HG02885 (cell line): ENCODE measurements around the gene HELQ.
A peak's percentile ranks its signal among the peaks of the same experiment; 100 is the strongest.
"Not testable (repeated sequence)": the region's sequence is repeated elsewhere in the genome, so short reads cannot be mapped to it uniquely, and the experiment has no call there.

ENCODE experiments used
- ATAC-seq: cut with Tn5 transposase; IDR thresholded peaks from one replicate; pipeline ENCODE4 v1.9.1; 2021; ENCODE audit warnings: mild to moderate bottlenecking; ENCODE audit not compliant: unreplicated experiment, poor library complexity

The HELQ gene

DNA sequence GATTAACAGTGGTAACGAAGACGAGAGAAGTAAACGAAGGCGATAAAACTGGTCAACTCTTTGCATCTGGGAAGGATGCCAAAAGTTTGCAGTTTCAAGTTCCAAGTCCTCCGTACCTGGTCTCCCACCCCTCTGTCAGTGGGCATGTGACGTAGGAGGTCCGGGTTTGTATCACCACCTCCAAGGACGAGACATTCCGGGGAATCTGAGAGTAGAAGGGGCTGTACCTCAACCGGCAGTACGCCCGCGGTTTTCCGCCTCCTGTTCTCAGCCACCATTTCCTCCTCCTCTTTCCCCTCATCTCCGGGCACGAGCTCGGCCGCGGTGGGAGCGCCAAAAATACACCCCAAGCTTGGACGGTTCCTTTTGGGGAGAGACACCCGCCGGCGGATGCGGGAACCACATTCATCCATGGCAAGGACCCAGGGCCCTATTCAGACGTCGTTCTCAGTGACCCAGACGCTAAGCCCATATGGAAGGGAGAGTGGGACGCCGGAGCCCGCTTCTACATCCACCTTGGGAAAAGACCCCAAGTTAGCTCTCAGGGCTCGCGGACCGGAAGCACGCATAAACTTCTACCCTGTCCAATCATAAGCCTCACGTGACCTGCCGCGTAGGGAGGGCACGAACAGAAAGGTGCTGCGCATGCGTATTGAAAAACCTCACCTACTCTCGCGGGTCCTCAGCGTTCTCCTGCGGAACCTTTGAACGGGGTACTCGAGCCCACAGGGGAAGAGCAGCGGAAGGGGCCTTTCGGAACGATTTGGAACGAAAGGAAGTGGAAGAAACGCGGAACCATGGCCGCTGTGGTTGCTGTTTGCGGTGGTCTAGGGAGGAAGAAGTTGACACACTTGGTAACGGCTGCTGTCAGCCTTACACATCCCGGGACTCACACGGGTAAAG lies at the start of gene HELQ, which contains the start of gene MRPS18C:
Gene HELQ, minus strand, starts transcription at position 543 of the 903 bp plus-strand sequence. Its CDS starts 130 bp downstream, at position 413.
Gene MRPS18C, plus strand, starts transcription at position 778 of the 903 bp plus-strand sequence. Its CDS starts 20 bp downstream, at position 798.
- ATAC-seq, result peak; percentile 96

DNA sequence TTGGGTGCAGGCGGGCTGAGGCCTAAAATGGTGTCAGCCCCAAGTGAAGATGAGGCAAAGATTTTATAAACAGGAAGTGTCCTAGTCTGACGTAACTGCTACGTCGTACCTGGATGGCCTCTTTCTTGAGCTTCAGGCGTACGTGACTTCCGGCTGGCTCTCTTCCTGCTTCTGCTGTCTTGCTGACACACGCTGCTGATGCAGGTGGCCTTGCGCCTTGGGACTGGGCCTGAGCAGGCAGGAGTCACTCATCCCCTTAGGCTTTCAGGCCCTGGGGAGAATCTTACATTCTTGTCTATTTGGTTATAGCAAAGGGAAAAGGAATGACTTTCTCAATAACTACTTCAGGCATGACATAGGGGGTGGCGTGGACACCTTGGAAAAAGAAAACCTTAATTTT lies 49.4 kb upstream of the HELQ start:
- ATAC-seq, result no peak

DNA sequence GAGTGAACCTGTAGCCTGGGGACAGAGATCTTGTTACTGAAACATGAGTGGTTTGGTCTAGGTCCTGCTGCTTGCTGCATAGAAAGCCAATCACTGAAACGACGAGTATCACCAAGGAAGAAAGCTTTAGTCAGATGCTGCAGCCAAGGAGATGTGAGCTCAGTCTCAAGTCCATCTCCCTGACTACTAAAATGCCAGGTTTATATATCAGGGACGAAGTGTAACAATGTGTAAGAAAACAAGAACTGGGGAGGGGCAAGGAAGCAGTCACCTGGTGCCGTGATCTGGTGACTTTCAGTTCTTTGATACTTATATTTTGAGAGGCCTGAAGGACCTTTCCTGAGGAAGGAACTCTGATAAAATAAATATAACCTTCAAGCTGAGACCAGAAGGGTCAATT lies 48.9 kb upstream of the HELQ start:
- no peak for ATAC-seq

DNA sequence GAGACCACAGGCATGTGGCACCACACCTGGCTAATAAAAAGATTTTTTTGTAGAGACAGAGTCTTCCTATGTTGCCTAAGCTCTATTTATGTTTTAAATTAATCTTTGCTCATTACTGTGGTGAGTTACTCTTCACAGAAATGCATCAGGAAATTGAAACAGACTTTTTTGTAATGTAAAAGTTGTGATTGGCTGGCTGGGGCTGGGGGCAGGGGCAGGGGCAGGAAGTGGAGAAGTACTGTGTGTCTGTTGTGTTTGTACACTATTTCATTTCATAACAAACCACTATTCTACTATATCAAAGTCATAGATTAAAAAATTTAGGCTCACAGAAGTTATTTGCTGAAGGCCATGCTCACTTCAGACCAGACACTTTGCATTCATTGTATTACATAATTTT lies 48.4 kb upstream of the HELQ start:
- no peak for ATAC-seq

- not testable (repeated sequence) for ATAC-seq
These were observed 46.0 kb upstream of the HELQ start for GRCh38 chr4:83501671-83502070.

GRCh38 chr4:83498187-83498586 lies 42.6 kb upstream of the HELQ start:
- ATAC-seq, result no peak

- ATAC-seq, result not testable (repeated sequence)
These were observed 40.7 kb upstream of the HELQ start for GRCh38 chr4:83496085-83496917.

DNA sequence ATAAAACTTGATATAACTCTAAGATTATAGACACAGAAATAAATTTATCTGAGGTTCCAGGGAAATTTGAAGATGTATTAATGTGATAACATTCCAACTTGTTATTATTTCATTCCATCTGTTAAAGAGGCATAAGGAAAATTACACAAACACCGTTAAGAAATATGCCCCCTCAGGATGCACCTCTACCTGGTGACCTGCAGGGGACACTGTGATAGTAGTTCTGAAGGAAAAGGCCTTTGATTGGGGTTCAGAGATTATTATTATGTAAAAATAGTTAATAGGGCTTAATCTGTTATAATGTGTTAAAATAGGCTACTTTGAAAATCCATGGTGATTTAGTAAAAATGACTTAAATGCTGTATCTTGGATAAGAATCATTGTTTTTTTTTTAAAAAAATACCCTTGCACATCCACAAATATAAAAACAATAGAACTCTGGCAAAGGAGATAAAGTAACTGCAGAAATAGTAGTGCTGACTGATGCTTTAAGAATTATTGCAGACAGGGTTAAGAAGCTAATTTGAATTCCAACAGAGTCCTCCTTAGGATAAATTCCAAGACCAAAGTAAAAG lies 35.3 kb upstream of the HELQ start:
- ATAC-seq, result peak; percentile 91

GRCh38 chr4:83489711-83490326 lies 34.2 kb upstream of the HELQ start:
- ATAC-seq, result no peak

GRCh38 chr4:83486457-83487129 lies 31.0 kb upstream of the HELQ start:
- ATAC-seq, result no peak

GRCh38 chr4:83484500-83485461 lies 29.2 kb upstream of the HELQ start, which contains the start of gene ABRAXAS1:
Gene ABRAXAS1, minus strand, starts transcription at chr4:83485100. Its CDS starts 28 bp downstream, at chr4:83485072.
- peak; percentile 96 for ATAC-seq

DNA sequence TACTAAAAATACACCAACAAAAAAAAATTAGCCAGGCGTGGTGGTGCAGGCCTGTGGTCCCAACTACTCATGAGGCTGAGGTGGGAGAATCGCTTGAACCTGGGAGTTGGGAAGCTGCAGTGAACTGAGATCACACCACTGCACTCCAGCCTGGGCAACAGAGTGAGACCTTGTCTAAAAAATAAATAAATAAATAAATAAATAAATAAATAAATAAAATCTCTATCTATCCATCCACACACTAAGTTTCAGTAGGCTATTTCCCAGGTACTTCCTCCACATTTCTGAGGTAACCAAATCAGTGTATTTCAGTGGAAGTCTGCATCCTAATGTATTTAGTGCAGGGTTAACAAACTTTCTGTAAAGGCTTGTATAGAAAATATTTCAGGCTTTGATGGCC lies 18.3 kb upstream of the HELQ start:
- ATAC-seq, result no peak

DNA sequence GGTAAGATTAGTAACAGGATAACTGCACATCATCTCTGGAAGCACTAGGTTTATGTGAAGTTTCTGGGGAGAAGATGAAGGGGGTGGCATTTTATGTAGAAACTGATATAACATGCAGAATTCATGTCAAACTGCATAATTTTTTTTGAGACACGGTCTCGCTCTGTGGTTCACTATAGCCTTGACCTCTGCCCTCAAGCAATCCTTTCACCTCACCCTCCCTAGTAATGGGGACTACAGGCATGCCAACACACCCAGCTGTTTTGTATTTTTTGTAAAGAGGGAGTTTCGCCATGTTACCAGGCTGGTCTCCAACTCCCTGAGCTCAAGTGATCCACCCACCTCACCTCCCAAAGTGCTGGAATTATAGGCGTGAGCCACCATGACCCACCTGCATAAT lies 17.8 kb upstream of the HELQ start:
- no peak for ATAC-seq

- ATAC-seq, result no peak
These were observed 520 bp upstream of the HELQ start for GRCh38 chr4:83456184-83456501.

GRCh38 chr4:83454686-83455085 lies 937 bp downstream of the HELQ start:
- ATAC-seq, result no peak

- ATAC-seq, result no peak
These were observed 6.6 kb downstream of the HELQ start for GRCh38 chr4:83449009-83449408.

DNA sequence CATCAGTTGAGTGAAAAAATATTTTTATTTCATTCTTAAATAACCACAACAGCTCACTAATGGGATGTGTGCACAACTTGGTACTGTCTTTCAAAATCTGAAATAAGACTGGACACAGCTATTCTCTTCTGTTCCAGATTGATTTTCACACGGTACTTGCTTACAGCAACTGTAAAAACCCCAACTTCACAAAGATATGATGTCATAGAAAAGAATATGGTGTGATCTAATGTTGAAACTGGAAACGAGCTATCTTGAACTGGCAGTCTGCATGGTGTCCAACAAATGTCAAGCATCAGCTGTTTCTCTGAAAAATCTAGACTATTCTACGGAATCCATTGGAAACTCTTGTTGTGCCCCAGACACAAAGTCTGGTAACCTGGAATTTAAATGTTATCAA lies 14.7 kb downstream of the HELQ start:
- ATAC-seq, result peak; percentile 55

DNA sequence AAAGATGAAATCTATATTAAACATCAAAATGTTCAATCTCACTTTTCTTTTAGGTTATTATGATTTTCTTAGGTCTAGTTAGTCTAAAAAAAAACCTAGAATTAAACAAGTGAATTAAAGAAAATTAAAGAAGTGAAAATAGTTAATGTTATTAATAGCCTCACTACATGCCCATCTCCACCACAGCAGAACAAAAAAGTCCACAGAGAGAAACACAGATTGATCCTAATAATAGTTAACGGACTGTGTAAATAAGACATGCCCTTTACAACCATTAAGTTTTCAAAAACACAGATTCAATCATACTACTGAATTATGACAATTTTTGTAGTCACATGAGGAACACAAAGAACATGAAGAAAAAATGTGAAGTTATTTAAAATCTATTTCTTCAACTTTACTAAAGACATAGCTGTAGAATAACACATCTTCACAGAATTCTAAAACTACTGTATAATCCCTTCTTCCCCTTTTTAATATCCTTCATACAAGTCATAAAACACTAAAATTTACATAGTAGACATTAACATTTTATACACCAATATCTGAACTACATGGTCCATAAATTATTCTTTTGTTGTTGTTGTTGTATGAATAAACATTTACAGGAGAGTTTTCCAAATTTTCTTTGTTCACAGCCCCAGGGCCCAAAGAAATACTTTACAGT lies 15.3 kb downstream of the HELQ start:
- ATAC-seq, result peak; percentile 40
